Measurements from ENCODE around the gene SHBG.

SHBG gene

DNA sequence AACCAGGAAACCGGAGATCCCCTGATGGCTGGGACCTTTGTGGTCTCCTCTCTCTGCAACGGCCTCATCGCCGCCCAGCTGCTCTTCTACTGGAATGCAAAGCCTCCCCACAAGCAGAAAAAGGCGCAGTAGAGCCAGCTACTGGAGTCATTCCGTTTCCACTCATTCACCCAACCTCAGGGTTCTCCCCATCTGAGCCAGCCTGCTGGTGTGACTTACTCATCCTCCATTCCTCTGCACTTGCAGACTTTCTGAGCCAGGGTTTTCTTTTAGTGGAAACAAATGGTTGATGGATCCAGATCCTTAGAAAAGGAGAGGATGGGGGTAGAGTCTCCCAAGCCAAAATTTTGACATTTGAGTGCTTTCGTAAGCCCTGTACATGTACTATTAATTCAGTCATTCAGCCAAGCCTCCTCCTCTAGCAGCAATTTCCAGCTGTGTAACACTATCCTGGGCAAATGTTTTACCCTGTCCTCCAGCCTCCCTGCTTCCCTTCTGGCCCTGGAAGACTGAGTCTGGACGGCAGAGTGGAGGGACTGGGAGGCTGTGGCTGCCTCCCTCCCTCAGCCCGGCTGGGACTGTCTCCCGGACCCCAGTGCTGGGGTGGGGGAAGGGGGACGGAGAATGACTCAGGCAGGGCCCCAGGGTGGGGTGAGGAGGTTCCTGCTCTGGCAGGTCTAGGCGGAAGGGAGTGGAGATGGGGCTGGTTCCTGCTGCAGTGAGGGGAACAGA is 42.3 kb upstream of the SHBG start:
- peak overlapping the region; percentile 94 for H3K4me3 ChIP-seq (ENCODE audit: low read length)
- TF ChIP-seq, protein P1, sequence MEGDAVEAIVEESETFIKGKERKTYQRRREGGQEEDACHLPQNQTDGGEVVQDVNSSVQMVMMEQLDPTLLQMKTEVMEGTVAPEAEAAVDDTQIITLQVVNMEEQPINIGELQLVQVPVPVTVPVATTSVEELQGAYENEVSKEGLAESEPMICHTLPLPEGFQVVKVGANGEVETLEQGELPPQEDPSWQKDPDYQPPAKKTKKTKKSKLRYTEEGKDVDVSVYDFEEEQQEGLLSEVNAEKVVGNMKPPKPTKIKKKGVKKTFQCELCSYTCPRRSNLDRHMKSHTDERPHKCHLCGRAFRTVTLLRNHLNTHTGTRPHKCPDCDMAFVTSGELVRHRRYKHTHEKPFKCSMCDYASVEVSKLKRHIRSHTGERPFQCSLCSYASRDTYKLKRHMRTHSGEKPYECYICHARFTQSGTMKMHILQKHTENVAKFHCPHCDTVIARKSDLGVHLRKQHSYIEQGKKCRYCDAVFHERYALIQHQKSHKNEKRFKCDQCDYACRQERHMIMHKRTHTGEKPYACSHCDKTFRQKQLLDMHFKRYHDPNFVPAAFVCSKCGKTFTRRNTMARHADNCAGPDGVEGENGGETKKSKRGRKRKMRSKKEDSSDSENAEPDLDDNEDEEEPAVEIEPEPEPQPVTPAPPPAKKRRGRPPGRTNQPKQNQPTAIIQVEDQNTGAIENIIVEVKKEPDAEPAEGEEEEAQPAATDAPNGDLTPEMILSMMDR (IDR thresholded peaks at IDR 0.05; ENCODE audit: insufficient read depth, low read depth, low read length, missing control alignments), result peak; percentile 8
- DNase-seq (ENCODE audit: low read depth), result peak; percentile 85

GRCh38 chr17:7588553-7589203 is 41.3 kb upstream of the SHBG start:
- peak; percentile 42 for DNase-seq (ENCODE audit: low read depth)
- TF ChIP-seq, protein P1 (IDR thresholded peaks at IDR 0.05; ENCODE audit: insufficient read depth, low read depth, low read length, missing control alignments), result no peak
- H3K4me3 ChIP-seq (ENCODE audit: low read length), result peak overlapping the region; percentile 94

- peak; percentile 93 for DNase-seq (ENCODE audit: low read depth)
- TF ChIP-seq, protein P1 (IDR thresholded peaks at IDR 0.05; ENCODE audit: insufficient read depth, low read depth, low read length, missing control alignments), result peak; percentile 83
- peak overlapping the region; percentile 94 for H3K4me3 ChIP-seq (ENCODE audit: low read length)
Observed at GRCh38 chr17:7589204-7589868, 40.6 kb upstream of the SHBG start.

DNA sequence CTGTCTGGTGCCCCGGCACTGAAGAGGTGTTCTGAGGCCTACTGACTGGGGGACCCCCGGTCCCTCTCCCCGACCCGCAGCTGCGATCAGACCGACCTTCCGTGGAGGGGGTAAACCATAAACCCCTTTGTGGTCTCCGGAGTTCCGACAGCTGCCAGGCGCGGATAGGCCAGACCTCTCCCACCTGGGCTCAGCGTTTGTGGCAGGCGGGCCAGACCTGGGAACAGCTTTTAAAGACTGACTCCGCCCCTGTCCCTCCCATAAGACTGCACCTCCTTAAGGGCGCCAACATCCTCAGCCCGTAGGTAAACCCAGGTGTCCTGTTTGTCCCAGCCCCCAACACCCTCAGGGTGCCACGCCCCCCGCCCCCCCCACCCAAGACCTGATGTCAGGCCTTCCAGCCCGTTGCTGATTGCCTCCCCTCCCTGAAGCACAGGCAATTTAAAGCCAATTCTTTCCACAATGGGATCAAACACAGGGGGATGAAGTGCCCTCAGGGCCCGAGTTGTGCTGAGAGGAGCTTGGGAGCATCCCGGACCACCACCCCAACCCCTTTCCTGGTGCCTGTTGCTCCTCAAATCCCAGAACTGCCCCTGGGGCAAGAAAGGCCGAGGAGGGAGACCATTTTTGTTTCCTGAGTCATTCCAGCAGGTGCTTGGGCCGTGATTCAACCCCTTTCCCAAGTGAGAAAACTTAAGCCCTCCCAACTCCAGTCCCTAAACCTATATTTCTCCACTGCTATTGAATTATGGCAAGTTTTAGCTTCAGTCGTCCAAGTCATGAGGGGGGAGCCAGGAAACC is 39.8 kb upstream of the SHBG start, which contains the start of gene SOX15:
Gene SOX15, minus strand, starts transcription at position 204 of the 801 bp plus-strand sequence. CDS start 418 bp downstream, outside the sequence.
- peak; percentile 90 for DNase-seq (ENCODE audit: low read depth)
- TF ChIP-seq, protein P1 (IDR thresholded peaks at IDR 0.05; ENCODE audit: insufficient read depth, low read depth, low read length, missing control alignments), result no peak
- H3K4me3 ChIP-seq (ENCODE audit: low read length), result peak within 1 kb of the TSS; percentile 94

DNA sequence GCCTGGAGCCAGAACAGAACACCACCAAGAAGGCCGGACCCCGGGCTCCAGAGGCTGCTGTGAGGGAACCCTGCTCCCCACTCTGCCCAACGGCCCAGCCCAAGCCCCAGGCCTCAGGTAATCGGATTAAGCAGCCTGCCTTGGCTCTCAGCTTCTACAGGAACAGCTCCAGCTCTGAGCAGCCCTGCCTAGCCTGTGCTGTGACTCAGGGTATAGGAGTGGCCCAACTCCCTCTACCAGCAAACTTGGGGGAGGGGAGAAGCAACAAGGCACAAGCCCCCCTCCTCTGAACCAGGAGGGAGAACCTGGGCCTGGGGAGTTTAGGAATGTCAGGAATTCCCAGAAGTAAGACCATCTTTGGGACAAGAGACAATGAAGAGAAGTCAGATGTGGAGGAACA is 39.2 kb upstream of the SHBG start:
- peak; percentile 86 for DNase-seq (ENCODE audit: low read depth)
- TF ChIP-seq, protein P1 (IDR thresholded peaks at IDR 0.05; ENCODE audit: insufficient read depth, low read depth, low read length, missing control alignments), result no peak
- peak overlapping the region; percentile 28 for H3K4me3 ChIP-seq (ENCODE audit: low read length)

- TF ChIP-seq, protein P1 (IDR thresholded peaks at IDR 0.05; ENCODE audit: insufficient read depth, low read depth, low read length, missing control alignments), result no peak
- no peak for DNase-seq (ENCODE audit: low read depth)
- H3K4me3 ChIP-seq (ENCODE audit: low read length), result no peak overlapping the region
Observed at GRCh38 chr17:7591596-7591995, 38.3 kb upstream of the SHBG start.

Data from epithelial cell of esophagus (primary cell).